ENCODE results near the gene ABCA4. TPM values are rescaled to one million over a fixed set of nuclear protein-coding genes. Genes with fewer than 3 reads are reported as not detected.

The ABCA4 gene
- total RNA-seq, 1 donor from 2014 or later = 0.14 TPM

DNA sequence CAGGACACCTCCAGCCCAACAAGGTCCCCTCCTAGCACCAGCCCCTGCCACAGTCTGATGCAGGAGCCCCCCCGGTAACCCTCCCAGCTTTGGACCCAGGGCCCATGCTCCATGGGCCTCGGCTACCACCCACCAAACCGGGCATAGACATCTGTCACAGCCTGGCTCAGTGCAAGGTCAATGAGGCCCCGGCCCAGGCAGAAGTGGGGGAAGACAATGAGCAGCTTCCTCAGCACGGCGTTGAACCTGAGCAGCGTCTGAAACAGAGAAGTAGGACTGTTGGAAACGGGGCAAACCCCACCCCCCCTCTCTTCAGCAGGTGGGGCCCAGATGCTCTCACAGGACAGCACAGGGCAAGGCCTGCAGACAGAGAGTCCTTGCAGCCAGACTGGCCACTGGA, 109.8 kb downstream of the ABCA4 start:
- Mint-ChIP-seq H3K27me3 (ENCODE audit: low read depth) (no peaks in the 10 kb centered on the region), H3K27ac (ENCODE audit: unreplicated experiment) (no peak overlapping the region), H3K4me1 (peaks cover 20% of the 10 kb centered on the region), H3K36me3 (ENCODE audit: low read depth) (no peaks in the 10 kb centered on the region), H3K9me3 (no peaks in the 10 kb centered on the region), H3K4me3 (no peak overlapping the region)
- no peak for DNase-seq (ENCODE audit: low read depth, low spot score)
- no peak for TF ChIP-seq CTCF (conservative IDR thresholded peaks at IDR 0.05)

- no peak for TF ChIP-seq CTCF (conservative IDR thresholded peaks at IDR 0.05)
- Mint-ChIP-seq H3K4me3 (no peak overlapping the region), H3K27ac (ENCODE audit: unreplicated experiment) (no peak overlapping the region), H3K4me1 (peaks cover 20% of the 10 kb centered on the region), H3K36me3 (ENCODE audit: low read depth) (no peaks in the 10 kb centered on the region), H3K27me3 (ENCODE audit: low read depth) (no peaks in the 10 kb centered on the region), H3K9me3 (no peaks in the 10 kb centered on the region)
- DNase-seq (ENCODE audit: low read depth, low spot score) = no peak
Observed at GRCh38 chr1:94009304-94009703, 111.6 kb downstream of the ABCA4 start.

DNA sequence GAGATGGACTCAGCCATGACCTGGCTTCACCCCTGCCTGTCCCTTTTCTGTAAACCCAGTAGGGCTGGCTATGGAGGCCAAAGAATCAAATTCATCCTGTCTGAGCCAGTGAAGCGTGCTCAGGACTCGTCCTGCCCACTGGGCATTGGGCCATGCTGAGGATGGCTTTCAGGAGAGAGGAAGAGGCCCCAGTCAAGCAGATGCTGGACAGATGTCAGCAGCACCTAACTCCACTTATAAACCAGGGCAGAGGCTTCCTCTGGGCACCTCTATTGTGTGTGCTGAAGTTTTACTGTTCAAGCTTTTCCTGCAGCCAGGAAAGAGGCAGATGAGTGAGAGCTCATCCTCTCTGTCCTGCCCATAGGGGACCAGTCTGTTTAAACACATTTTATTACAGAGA, 114.3 kb downstream of the ABCA4 start:
- H3K27ac Mint-ChIP-seq (ENCODE audit: unreplicated experiment) = no peak overlapping the region
- no peaks in the 10 kb centered on the region for H3K4me1 Mint-ChIP-seq
- H3K9me3 Mint-ChIP-seq = no peaks in the 10 kb centered on the region
- H3K27me3 Mint-ChIP-seq (ENCODE audit: low read depth) = no peaks in the 10 kb centered on the region
- no peak for DNase-seq (ENCODE audit: low read depth, low spot score)
- no peak for TF ChIP-seq CTCF (conservative IDR thresholded peaks at IDR 0.05)
- H3K36me3 Mint-ChIP-seq (ENCODE audit: low read depth) = no peaks in the 10 kb centered on the region
- no peak overlapping the region for H3K4me3 Mint-ChIP-seq

DNA sequence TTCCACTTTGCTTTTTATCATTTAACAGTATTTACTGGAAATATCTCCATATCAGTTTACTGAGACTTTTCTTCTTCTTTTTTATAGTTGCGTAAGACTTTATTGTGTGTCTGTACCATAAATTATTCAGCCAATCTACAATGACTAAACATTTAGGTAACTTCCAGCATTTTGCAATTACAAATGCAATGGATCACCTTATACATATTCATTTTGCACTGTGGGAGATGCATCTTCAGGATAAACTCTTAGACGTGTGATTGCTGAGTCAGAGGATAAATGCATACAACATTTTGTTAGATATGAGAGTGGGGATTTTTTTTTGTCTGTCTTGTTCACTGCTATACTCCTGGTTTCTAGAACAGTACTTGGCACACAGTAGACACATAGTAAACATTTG, 116.0 kb downstream of the ABCA4 start:
- no peak for TF ChIP-seq CTCF (conservative IDR thresholded peaks at IDR 0.05)
- DNase-seq (ENCODE audit: low read depth, low spot score) = no peak
- no peaks in the 10 kb centered on the region for H3K4me1 Mint-ChIP-seq
- no peaks in the 10 kb centered on the region for H3K9me3 Mint-ChIP-seq
- no peak overlapping the region for H3K4me3 Mint-ChIP-seq
- H3K27me3 Mint-ChIP-seq (ENCODE audit: low read depth) = no peaks in the 10 kb centered on the region
- no peaks in the 10 kb centered on the region for H3K36me3 Mint-ChIP-seq (ENCODE audit: low read depth)
- no peak overlapping the region for H3K27ac Mint-ChIP-seq (ENCODE audit: unreplicated experiment)

DNA sequence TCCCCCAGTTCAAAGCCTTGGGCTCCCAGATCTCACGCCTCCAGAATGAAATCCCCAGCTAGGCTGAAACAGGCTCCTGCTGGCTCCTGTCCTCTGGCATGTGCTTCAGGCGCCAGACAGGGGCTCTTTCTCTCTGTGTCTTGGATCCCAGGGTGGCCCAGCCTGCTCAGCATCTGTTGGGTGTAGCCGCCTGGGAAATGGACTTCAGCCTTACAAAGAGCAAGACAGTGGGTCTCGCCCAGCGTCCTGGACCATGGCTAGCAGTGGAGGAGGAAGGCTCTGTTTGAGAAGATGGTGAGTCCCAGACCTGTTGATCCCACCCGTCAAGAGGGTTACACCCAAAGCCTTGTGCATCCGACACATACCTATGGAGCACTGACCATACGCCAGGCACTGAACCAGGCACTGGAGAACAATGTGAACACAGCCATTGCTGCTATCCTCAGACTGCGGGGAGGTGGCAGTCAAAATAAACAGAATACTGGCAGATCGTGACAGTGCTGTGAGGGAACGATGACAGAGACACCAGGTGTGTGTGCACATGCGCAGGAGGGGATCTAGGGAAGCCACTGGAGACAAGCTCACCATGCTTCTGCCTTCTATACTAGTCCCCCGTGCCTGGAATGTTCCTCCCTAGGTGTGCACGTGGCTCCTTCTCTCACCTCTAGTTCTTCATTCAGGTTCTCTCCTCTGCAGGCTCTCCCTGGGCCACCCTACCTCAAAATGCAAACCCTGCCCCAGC, 118.7 kb downstream of the ABCA4 start:
- no peak overlapping the region for H3K27ac Mint-ChIP-seq (ENCODE audit: unreplicated experiment)
- no peak for TF ChIP-seq CTCF (conservative IDR thresholded peaks at IDR 0.05)
- no peak for DNase-seq (ENCODE audit: low read depth, low spot score)
- no peak overlapping the region for H3K4me3 Mint-ChIP-seq
- H3K27me3 Mint-ChIP-seq (ENCODE audit: low read depth) = no peaks in the 10 kb centered on the region
- H3K9me3 Mint-ChIP-seq = no peaks in the 10 kb centered on the region
- no peaks in the 10 kb centered on the region for H3K36me3 Mint-ChIP-seq (ENCODE audit: low read depth)
- H3K4me1 Mint-ChIP-seq = no peaks in the 10 kb centered on the region
